ENCODE measurements around the gene TRIP10. TPM values are rescaled to one million over a fixed set of nuclear protein-coding genes. Genes with fewer than 3 reads are reported as not detected.
"Not testable (repeated sequence)": the region's sequence is repeated elsewhere in the genome, so short reads cannot be mapped to it uniquely, and the experiment has no call there.

The TRIP10 gene
- polyA plus RNA-seq, 1 donor from 2014 or later, result 0.76 TPM

- peaks cover 32% of the 10 kb centered on the region for H3K27me3 ChIP-seq (ENCODE audit: insufficient read depth, low read depth, low read length)
These were observed 28.8 kb downstream of the TRIP10 start for GRCh38 chr19:6768236-6768785.

GRCh38 chr19:6769006-6769619 is 29.6 kb downstream of the TRIP10 start:
- Histone ChIP-seq H3F3A (ENCODE audit: insufficient read depth, low read length, poor library complexity, severe bottlenecking) (no peaks in the 10 kb centered on the region), H3K27me3 (ENCODE audit: insufficient read depth, low read depth, low read length) (peaks cover 32% of the 10 kb centered on the region), H3K9me2 (ENCODE audit: insufficient read depth, low read length) (no peaks in the 10 kb centered on the region), H4K20me1 (ENCODE audit: insufficient read depth) (no peaks in the 10 kb centered on the region), H3K36me3 (ENCODE audit: insufficient read depth, low read length) (no peaks in the 10 kb centered on the region), H3K4me2 (ENCODE audit: low read length) (no peak overlapping the region), H3K79me2 (replicated peaks; ENCODE audit: insufficient read depth, low read length) (no peaks in the 10 kb centered on the region), H3K9me3 (ENCODE audit: low read length) (no peaks in the 10 kb centered on the region), H3K4me3 (ENCODE audit: low read length) (no peak overlapping the region), H2AFZ (ENCODE audit: low read depth, low read length) (no peak overlapping the region), H3K27ac (ENCODE audit: low read length) (no peak overlapping the region), H3K9ac (ENCODE audit: low read length) (no peak overlapping the region)
- TF ChIP-seq POLR2AphosphoS5 (IDR thresholded peaks at IDR 0.05) (no peak), SMC3 (conservative IDR thresholded peaks at IDR 0.05; ENCODE audit: poor library complexity) (no peak), TAF1 (IDR thresholded peaks at IDR 0.05; ENCODE audit: low read depth) (no peak)

More at GRCh38 chr19:6768236-6768785, 28.8 kb downstream of the TRIP10 start:
- Histone ChIP-seq H3K9me2 (ENCODE audit: insufficient read depth, low read length) (no peaks in the 10 kb centered on the region), H3K4me2 (ENCODE audit: low read length) (no peak overlapping the region), H4K20me1 (ENCODE audit: insufficient read depth) (no peaks in the 10 kb centered on the region), H2AFZ (ENCODE audit: low read depth, low read length) (no peak overlapping the region), H3K27ac (ENCODE audit: low read length) (no peak overlapping the region), H3K9ac (ENCODE audit: low read length) (no peak overlapping the region), H3K4me3 (ENCODE audit: low read length) (no peak overlapping the region), H3K36me3 (ENCODE audit: insufficient read depth, low read length) (no peaks in the 10 kb centered on the region), H3K79me2 (replicated peaks; ENCODE audit: insufficient read depth, low read length) (no peaks in the 10 kb centered on the region), H3K9me3 (ENCODE audit: low read length) (no peaks in the 10 kb centered on the region), H3F3A (ENCODE audit: insufficient read depth, low read length, poor library complexity, severe bottlenecking) (no peaks in the 10 kb centered on the region)
- TF ChIP-seq, protein P1, sequence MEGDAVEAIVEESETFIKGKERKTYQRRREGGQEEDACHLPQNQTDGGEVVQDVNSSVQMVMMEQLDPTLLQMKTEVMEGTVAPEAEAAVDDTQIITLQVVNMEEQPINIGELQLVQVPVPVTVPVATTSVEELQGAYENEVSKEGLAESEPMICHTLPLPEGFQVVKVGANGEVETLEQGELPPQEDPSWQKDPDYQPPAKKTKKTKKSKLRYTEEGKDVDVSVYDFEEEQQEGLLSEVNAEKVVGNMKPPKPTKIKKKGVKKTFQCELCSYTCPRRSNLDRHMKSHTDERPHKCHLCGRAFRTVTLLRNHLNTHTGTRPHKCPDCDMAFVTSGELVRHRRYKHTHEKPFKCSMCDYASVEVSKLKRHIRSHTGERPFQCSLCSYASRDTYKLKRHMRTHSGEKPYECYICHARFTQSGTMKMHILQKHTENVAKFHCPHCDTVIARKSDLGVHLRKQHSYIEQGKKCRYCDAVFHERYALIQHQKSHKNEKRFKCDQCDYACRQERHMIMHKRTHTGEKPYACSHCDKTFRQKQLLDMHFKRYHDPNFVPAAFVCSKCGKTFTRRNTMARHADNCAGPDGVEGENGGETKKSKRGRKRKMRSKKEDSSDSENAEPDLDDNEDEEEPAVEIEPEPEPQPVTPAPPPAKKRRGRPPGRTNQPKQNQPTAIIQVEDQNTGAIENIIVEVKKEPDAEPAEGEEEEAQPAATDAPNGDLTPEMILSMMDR (IDR thresholded peaks at IDR 0.05; ENCODE audit: poor library complexity, severe bottlenecking), result no peak
- TF ChIP-seq EP300 (conservative IDR thresholded peaks at IDR 0.05; ENCODE audit: poor library complexity, severe bottlenecking) (no peak), RAD21 (conservative IDR thresholded peaks at IDR 0.05) (no peak), POLR2AphosphoS5 (IDR thresholded peaks at IDR 0.05) (no peak), SMC3 (conservative IDR thresholded peaks at IDR 0.05; ENCODE audit: poor library complexity) (no peak)
- TF ChIP-seq, protein P2, sequence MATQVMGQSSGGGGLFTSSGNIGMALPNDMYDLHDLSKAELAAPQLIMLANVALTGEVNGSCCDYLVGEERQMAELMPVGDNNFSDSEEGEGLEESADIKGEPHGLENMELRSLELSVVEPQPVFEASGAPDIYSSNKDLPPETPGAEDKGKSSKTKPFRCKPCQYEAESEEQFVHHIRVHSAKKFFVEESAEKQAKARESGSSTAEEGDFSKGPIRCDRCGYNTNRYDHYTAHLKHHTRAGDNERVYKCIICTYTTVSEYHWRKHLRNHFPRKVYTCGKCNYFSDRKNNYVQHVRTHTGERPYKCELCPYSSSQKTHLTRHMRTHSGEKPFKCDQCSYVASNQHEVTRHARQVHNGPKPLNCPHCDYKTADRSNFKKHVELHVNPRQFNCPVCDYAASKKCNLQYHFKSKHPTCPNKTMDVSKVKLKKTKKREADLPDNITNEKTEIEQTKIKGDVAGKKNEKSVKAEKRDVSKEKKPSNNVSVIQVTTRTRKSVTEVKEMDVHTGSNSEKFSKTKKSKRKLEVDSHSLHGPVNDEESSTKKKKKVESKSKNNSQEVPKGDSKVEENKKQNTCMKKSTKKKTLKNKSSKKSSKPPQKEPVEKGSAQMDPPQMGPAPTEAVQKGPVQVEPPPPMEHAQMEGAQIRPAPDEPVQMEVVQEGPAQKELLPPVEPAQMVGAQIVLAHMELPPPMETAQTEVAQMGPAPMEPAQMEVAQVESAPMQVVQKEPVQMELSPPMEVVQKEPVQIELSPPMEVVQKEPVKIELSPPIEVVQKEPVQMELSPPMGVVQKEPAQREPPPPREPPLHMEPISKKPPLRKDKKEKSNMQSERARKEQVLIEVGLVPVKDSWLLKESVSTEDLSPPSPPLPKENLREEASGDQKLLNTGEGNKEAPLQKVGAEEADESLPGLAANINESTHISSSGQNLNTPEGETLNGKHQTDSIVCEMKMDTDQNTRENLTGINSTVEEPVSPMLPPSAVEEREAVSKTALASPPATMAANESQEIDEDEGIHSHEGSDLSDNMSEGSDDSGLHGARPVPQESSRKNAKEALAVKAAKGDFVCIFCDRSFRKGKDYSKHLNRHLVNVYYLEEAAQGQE (IDR thresholded peaks at IDR 0.05; ENCODE audit: borderline replicate concordance), result no peak

DNA sequence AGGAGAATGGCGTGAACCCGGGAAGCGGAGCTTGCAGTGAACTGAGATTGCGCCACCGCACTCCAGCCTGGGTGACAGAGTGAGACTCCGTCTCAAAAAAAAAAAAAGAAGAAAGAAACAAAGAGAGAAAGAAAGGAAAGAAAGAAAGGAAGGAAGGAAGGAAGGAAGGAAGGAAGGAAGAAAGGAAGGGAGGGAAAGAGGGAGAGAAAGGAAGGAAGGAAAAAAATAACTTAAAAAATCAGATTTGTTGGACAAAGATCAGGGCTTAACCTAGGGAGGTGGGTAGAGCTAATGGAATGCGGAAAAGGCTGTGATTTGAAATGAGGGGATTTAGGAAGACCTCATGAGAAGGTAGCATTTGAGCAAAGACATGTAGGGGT is 32.2 kb downstream of the TRIP10 start:
- H3K27me3 ChIP-seq (ENCODE audit: insufficient read depth, low read depth, low read length), result peaks cover 19% of the 10 kb centered on the region

More for the DNA sequence above, 32.2 kb downstream of the TRIP10 start:
- H4K20me1 ChIP-seq (ENCODE audit: insufficient read depth); H3K79me2 ChIP-seq (replicated peaks; ENCODE audit: insufficient read depth, low read length); H3F3A ChIP-seq (ENCODE audit: insufficient read depth, low read length, poor library complexity, severe bottlenecking); H3K4me3 ChIP-seq (ENCODE audit: low read length); H3K9ac ChIP-seq (ENCODE audit: low read length); H3K9me3 ChIP-seq (ENCODE audit: low read length); H3K4me2 ChIP-seq (ENCODE audit: low read length); H2AFZ ChIP-seq (ENCODE audit: low read depth, low read length); H3K36me3 ChIP-seq (ENCODE audit: insufficient read depth, low read length); H3K9me2 ChIP-seq (ENCODE audit: insufficient read depth, low read length); H3K27ac ChIP-seq (ENCODE audit: low read length): not testable (repeated sequence)
